IMR-90 (cell line): ENCODE measurements around the gene CREG2. TPM values are rescaled to one million over a fixed set of nuclear protein-coding genes. Genes with fewer than 3 reads are reported as not detected.

ENCODE experiments used
- ATAC-seq: fragments of 200-7000 bp; cut with Tn5 transposase; 2 replicates; pipeline ENCODE4 v1.9.1; 2020; ENCODE audit warnings: low read depth, mild to moderate bottlenecking, moderate library complexity
- BruUV-seq: library from RNA; stranded (reverse); fragments of 400-500 nt; replicated peaks from 2 replicates; lab custom pipeline; 2021; lab: Mats Ljungman, UMichigan
- CTCF ChIA-PET: fragments of 300-600 bp; formaldehyde crosslinking; extraction: SDS; loops from one replicate; lab custom pipeline; 2021; ENCODE audit warnings: antibody characterized with exemption; lab: Yijun Ruan, JAX
- POLR2A ChIA-PET: fragments of 300-600 bp; sonication (Branson Sonifier 250); formaldehyde crosslinking; loops from one replicate; lab custom pipeline; 2022; ENCODE audit warnings: antibody characterized with exemption; ENCODE audit not compliant: unreplicated experiment; lab: Charles Lee
- DNase-seq: peaks from one replicate; pipeline ENCODE4 v3.0.0; 2013
- H2AFZ ChIP-seq: replicated peaks from 2 replicates; pipeline ENCODE3; 2013; ENCODE audit warnings: low read length, mild to moderate bottlenecking; ENCODE audit not compliant: poor library complexity
- H2AK5ac ChIP-seq: 2 replicates; pipeline ENCODE4 v1.6.1; 2013; ENCODE audit warnings: low read depth, low read length, inconsistent platforms
- H2AK9ac ChIP-seq: replicated peaks from 2 replicates; pipeline ENCODE3; 2013; ENCODE audit warnings: mild to moderate bottlenecking, low read depth, low read length, moderate library complexity; ENCODE audit not compliant: poor library complexity
- H2BK120ac ChIP-seq: 2 replicates; pipeline ENCODE4 v1.6.1; 2013; ENCODE audit warnings: low read depth, low read length, inconsistent platforms
- H2BK15ac ChIP-seq: 3 replicates; pipeline ENCODE4 v1.6.1; 2013; ENCODE audit warnings: low read depth, low read length, inconsistent platforms
- H2BK20ac ChIP-seq: 2 replicates; pipeline ENCODE4 v1.6.1; 2013; ENCODE audit warnings: low read depth, mild to moderate bottlenecking, inconsistent platforms, low read length, moderate library complexity
- H2BK5ac ChIP-seq: 2 replicates; pipeline ENCODE4 v1.6.1; 2013; ENCODE audit warnings: mild to moderate bottlenecking, low read depth, low read length, inconsistent platforms; ENCODE audit not compliant: poor library complexity, severe bottlenecking
- H3K14ac ChIP-seq: replicated peaks from 2 replicates; pipeline ENCODE4 v1.6.1; 2013; ENCODE audit warnings: low read depth, low read length, inconsistent platforms
- H3K18ac ChIP-seq: 2 replicates; pipeline ENCODE4 v1.6.1; 2013; ENCODE audit warnings: low read depth, low read length, control low read depth
- H3K23ac ChIP-seq: 2 replicates; pipeline ENCODE4 v1.6.1; 2013; ENCODE audit warnings: low read depth, low read length, inconsistent platforms
- H3K27ac ChIP-seq: 2 replicates; pipeline ENCODE4 v1.5.1; 2013; ENCODE audit warnings: mild to moderate bottlenecking, control low read depth, low read length; ENCODE audit not compliant: insufficient read depth
- H3K27me3 ChIP-seq: 2 replicates; pipeline ENCODE4 v1.6.1; 2013; ENCODE audit warnings: low read length; ENCODE audit not compliant: control insufficient read depth, insufficient read depth
- H3K36me3 ChIP-seq: 2 replicates; pipeline ENCODE4 v1.6.1; 2013; ENCODE audit warnings: low read length, mixed read lengths; ENCODE audit not compliant: control insufficient read depth, insufficient read depth
- H3K4ac ChIP-seq: 2 replicates; pipeline ENCODE4 v1.6.1; 2013; ENCODE audit warnings: low read depth, low read length, inconsistent platforms
- H3K4me1 ChIP-seq: 2 replicates; pipeline ENCODE4 v1.6.1; 2013; ENCODE audit warnings: low read length, mixed read lengths; ENCODE audit not compliant: control insufficient read depth, insufficient read depth
- H3K4me2 ChIP-seq: 2 replicates; pipeline ENCODE4 v1.6.1; 2013; ENCODE audit warnings: low read depth, mild to moderate bottlenecking, control low read depth, low read length, moderate library complexity
- H3K4me3 ChIP-seq: 2 replicates; pipeline ENCODE4 v1.5.1; 2013; ENCODE audit warnings: low read depth, mild to moderate bottlenecking, control low read depth, low read length, moderate library complexity; ENCODE audit not compliant: insufficient read depth
- H3K56ac ChIP-seq: 2 replicates; pipeline ENCODE4 v1.6.1; 2013; ENCODE audit warnings: low read length, inconsistent platforms; ENCODE audit not compliant: insufficient read depth; ENCODE audit errors: extremely low read depth
- H3K79me1 ChIP-seq, 2 experiments: 2 replicates each; pipeline ENCODE4 v1.6.1; 2013; ENCODE audit warnings: low read length in 2 of 2, inconsistent platforms in 1 of 2, low read depth in 1 of 2
- H3K9ac ChIP-seq: 2 replicates; pipeline ENCODE4 v1.6.1; 2013; ENCODE audit warnings: low read depth, low read length, control low read depth
- H3K9me1 ChIP-seq: 2 replicates; pipeline ENCODE4 v1.6.1; 2013; ENCODE audit warnings: low read length, inconsistent platforms; ENCODE audit not compliant: insufficient read depth
- H3K9me3 ChIP-seq: 2 replicates; pipeline ENCODE4 v1.6.1; 2013; ENCODE audit warnings: low read length; ENCODE audit not compliant: control insufficient read depth, insufficient read depth
- H4K20me1 ChIP-seq: 2 replicates; pipeline ENCODE4 v1.6.1; 2013; ENCODE audit warnings: low read length, inconsistent platforms; ENCODE audit not compliant: insufficient read depth
- H4K5ac ChIP-seq: 2 replicates; pipeline ENCODE4 v1.6.1; 2013; ENCODE audit warnings: mild to moderate bottlenecking, low read depth, low read length, control low read depth
- H4K8ac ChIP-seq, 2 experiments: 2 replicates each; pipeline ENCODE4 v1.6.1; 2013; ENCODE audit warnings: low read depth in 2 of 2, low read length in 2 of 2, control low read depth in 1 of 2, inconsistent platforms in 1 of 2
- H4K91ac ChIP-seq: 2 replicates; pipeline ENCODE4 v1.6.1; 2013; ENCODE audit warnings: low read depth, low read length, inconsistent platforms; ENCODE audit not compliant: insufficient read depth
- BHLHE40 ChIP-seq: fragments of 150-350 bp; IDR thresholded peaks from 2 replicates; pipeline ENCODE4 v1.6.1; 2016; ENCODE audit warnings: mild to moderate bottlenecking, low read depth, low read length
- POLR2A ChIP-seq: IDR thresholded peaks from 2 replicates; pipeline ENCODE4 v1.6.1; 2012; ENCODE audit warnings: mild to moderate bottlenecking, low read depth, low read length
- RFX5 ChIP-seq: IDR thresholded peaks from 2 replicates; pipeline ENCODE4 v1.8.0; 2012; ENCODE audit warnings: low read depth, mild to moderate bottlenecking, low read length, moderate library complexity
- WGBS, 2 experiments: methylation state at CpG; one replicate each; pipeline versions ENCODE4 v1.1.5 to v1.1.7; 2013; ENCODE audit warnings: missing lambda C conversion rate in 2 of 2; ENCODE audit not compliant: insufficient read length in 1 of 2; ENCODE audit errors: extremely low coverage in 2 of 2; 5-methylcytosine and 5-hydroxymethylcytosine counted together
- dilution Hi-C: fragments of 300-500 bp; cut with HindIII; formaldehyde crosslinking; loops from one replicate; pipeline ENCODE4 v1.14.3; 2018; ENCODE audit warnings: low sequenced_read_pairs; ENCODE audit not compliant: unreplicated experiment
- in situ Hi-C: fragments of 300-500 bp; cut with MboI; formaldehyde crosslinking; loops from 3 replicates; pipeline ENCODE4 v1.14.3; 2019; ENCODE audit warnings: low sequenced_read_pairs, inconsistent platforms, mixed read lengths
- intact Hi-C: fragments of 100-400 bp; cut with micrococcal nuclease; formaldehyde crosslinking; loops from 2 replicates; pipeline ENCODE4 v1.10.0; 2022
- polyA plus RNA-seq, 3 experiments: library from polyadenylated mRNA; depleted of rRNA; stranded (reverse); fragments of >200 nt; gene quantifications; 2 replicates each; pipeline ENCODE4 v1.2.3, GENCODE V29; 2012; ENCODE audit warnings: low replicate concordance in 1 of 3
- total RNA-seq: library from RNA; depleted of rRNA; stranded (reverse); fragments of >200 nt; gene quantifications from 2 replicates; pipeline ENCODE4 v1.2.3, GENCODE V29; 2012
- TF ChIP-seq, protein P1 (sequence below): fragments of 150-350 bp; IDR thresholded peaks from 2 replicates; pipeline ENCODE4 v1.6.1; 2016; ENCODE audit warnings: low read depth, mild to moderate bottlenecking, low read length, moderate library complexity, borderline replicate concordance
- TF ChIP-seq, protein P2 (sequence below): fragments of 150-350 bp; IDR thresholded peaks from 2 replicates; pipeline ENCODE4 v1.6.1; 2017; ENCODE audit warnings: mild to moderate bottlenecking, antibody characterized with exemption, low read length, low read depth

Gene CREG2
- total and polyA plus RNA-seq, 2 of the 4 experiments (the other 2 are of a cell fraction): 0.17 TPM; not detected in 1

DNA sequence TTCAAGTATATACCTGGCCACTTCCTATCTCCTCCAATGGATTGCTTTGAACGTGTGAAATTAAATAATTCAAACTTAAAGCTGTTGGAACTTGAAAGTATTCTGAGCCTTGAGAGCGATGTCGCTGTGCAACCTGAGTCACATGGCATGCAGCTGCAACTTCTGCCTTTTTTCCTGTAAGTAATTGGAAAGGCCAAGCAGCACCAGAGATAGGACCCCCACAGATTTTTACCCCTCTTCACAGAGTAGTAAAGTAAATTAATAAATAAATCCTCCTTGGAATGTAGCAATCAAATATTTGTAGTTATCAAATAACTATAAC lies 75.6 kb downstream of the CREG2 start:
- H3K36me3 ChIP-seq: no peaks in the 10 kb centered on the region
- ChIA-PET CTCF (no interaction called here), POLR2A (no interaction called here)
- H3K4ac ChIP-seq: no peak overlapping the region
- in situ Hi-C loops: no loop called here
- no peak overlapping the region for H3K18ac ChIP-seq
- H4K91ac ChIP-seq: no peak overlapping the region
- H3K23ac ChIP-seq: no peak overlapping the region
- H2AFZ ChIP-seq: no peak overlapping the region
- H2AK9ac ChIP-seq: no peak overlapping the region
- no peak overlapping the region for H3K4me3 ChIP-seq
- DNase-seq: no peak
- H3K4me2 ChIP-seq: no peak overlapping the region
- H3K4me1 ChIP-seq: peaks cover 4% of the 10 kb centered on the region; the same call in 1 of the 2 replicates
- H3K14ac ChIP-seq: no peak overlapping the region
- H3K27me3 ChIP-seq: peaks cover 3% of the 10 kb centered on the region; the same call in 1 of the 2 replicates
- H3K56ac ChIP-seq: no peak overlapping the region
- BruUV-seq: no TSS peak
- no peak overlapping the region for H2BK5ac ChIP-seq
- no peak overlapping the region for H3K9ac ChIP-seq
- intact Hi-C loops: no loop called here
- peaks cover 4% of the 10 kb centered on the region; the same call in 1 of the 2 replicates for H3K9me1 ChIP-seq
- H4K5ac ChIP-seq: no peak overlapping the region
- peaks cover 14% of the 10 kb centered on the region for H4K20me1 ChIP-seq
- H2AK5ac ChIP-seq: no peak overlapping the region
- no peak for ATAC-seq
- no peak overlapping the region for H2BK120ac ChIP-seq
- no peak overlapping the region for H3K27ac ChIP-seq
- no peak for TF ChIP-seq BHLHE40
- TF ChIP-seq, protein P1, sequence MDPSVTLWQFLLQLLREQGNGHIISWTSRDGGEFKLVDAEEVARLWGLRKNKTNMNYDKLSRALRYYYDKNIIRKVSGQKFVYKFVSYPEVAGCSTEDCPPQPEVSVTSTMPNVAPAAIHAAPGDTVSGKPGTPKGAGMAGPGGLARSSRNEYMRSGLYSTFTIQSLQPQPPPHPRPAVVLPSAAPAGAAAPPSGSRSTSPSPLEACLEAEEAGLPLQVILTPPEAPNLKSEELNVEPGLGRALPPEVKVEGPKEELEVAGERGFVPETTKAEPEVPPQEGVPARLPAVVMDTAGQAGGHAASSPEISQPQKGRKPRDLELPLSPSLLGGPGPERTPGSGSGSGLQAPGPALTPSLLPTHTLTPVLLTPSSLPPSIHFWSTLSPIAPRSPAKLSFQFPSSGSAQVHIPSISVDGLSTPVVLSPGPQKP: no peak
- no peak for TF ChIP-seq POLR2A
- TF ChIP-seq, protein P2, sequence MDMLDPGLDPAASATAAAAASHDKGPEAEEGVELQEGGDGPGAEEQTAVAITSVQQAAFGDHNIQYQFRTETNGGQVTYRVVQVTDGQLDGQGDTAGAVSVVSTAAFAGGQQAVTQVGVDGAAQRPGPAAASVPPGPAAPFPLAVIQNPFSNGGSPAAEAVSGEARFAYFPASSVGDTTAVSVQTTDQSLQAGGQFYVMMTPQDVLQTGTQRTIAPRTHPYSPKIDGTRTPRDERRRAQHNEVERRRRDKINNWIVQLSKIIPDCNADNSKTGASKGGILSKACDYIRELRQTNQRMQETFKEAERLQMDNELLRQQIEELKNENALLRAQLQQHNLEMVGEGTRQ: no peak
- TF ChIP-seq RFX5: no peak
- no peak overlapping the region for H2BK15ac ChIP-seq
- no peak overlapping the region for H4K8ac ChIP-seq
- WGBS, 2 experiments: no CpG with 5 or more reads among the region's 3 CpGs
- H2BK20ac ChIP-seq: no peak overlapping the region
- dilution Hi-C loops: no loop called here
- no peaks in the 10 kb centered on the region for H3K9me3 ChIP-seq
- peaks cover 6 to 19% of the 10 kb centered on the region in 2 experiments for H3K79me1 ChIP-seq
